Measurements from ENCODE around the gene LAMA5.

LAMA5 gene

DNA sequence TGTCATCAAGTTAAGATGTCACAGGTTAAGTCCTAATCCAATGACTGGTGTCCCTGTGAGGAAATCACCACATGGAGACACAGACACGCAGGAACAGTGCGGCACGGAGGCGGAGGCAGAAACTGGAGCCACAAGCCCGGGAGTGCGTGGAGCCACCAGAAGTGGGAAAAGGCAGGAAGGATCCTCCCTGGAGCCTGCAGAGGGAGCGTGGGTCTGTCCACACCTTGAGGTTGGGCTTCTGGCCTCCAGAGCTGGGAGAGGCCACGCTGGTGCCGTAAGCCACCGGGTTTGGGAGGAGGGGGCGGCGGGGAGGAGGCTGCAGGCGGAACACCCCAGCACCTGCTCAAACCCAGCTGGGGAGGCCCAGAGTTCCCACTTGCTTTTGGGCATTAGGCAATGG, 36.2 kb upstream of the LAMA5 start:
- no peak for DNase-seq

DNA sequence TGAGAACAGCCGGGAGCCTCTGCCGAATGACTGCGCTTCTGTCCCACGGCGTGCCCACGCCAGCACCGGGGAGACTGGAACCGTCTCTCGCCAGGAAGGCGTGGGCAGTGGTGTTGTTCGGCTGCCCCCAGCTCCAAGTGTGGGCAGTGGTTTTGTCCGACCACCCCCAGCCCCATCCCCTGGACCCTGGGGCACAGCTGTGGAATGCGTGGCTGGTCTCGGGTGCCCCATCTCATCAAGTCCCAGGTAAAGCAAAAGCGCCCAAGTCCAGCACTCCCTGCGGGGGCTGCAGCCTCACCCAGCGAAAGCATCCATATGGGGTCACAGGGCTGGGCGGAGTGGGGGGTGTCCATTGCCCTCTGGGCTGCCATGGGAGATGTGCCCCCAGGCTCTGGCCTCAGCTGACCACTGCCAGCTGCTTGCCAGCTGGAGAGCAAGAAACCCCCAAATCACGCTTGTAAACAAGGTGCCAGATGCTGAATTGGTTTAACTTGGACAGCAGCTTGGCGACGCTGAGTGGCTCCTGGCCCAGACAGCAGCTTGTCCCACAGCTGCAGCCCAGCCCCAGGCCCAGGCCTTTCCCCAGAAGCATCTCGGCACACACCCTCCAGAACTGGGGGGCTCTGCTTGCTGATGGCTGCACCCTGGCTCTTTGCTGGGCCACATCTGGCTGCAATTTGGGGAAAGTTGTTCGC, 35.5 kb upstream of the LAMA5 start:
- no peak for DNase-seq

DNA sequence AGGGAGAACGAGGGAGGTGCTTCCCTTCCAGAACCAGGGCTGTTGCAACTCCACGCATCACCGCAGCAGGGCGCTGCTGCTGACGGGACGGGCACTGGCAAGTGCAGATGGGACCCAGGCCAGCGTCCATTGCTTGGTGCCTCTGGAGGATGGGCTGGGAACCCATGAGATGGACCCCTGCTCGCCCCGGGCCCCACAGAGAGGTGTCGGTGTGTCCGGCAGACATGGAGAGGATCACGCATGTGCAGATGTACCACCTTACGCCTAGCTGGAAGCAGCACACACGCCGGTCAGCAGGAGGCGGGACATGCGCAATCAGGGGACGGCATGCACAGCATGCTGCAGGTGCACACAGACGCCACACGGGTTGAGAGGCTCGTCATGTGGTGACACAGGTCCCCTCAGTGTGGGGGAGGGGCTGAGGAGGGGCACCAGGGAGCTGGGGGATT, 34.2 kb upstream of the LAMA5 start:
- DNase-seq, result no peak

DNA sequence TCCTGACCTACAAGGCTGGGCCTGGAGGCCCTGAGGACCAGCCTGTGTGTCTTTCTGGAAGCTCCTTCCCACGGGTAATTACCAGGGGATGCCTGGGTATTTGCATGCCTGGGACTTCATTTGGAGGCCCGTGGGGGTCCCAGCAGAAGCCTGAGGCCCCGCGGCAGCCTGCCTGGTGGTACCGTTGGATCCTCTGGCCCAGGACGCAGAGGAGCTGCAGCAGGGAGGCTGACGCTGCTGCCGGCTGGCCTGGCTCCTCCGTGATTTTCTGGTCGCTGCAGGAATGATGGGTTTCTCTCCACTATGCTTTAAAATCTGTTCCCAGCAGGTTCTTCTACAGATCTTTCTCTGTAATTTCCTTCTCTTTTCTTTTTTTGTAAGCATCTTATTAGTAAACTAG, 33.4 kb upstream of the LAMA5 start:
- no peak for DNase-seq

DNA sequence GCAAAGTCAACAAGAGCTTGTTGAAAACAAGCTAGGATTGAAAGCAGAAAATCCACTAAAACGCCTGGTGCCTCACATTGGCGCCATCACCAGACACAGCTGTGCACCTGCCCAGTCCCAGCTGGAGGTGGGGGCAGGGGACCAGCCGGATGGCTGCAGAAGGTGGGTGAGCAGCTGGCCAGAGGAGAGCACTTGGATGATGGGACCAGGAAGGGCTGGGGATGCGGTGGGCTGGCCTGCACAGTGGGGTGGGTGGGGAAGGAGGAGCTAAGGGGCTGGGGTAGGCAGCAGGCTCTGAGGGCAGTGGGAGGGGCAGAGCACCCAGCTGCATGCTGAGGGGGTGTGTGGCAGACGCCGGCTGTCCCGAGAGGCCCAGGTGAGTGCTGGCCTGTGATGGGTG, 32.9 kb upstream of the LAMA5 start:
- DNase-seq, result peak; percentile 56

DNA sequence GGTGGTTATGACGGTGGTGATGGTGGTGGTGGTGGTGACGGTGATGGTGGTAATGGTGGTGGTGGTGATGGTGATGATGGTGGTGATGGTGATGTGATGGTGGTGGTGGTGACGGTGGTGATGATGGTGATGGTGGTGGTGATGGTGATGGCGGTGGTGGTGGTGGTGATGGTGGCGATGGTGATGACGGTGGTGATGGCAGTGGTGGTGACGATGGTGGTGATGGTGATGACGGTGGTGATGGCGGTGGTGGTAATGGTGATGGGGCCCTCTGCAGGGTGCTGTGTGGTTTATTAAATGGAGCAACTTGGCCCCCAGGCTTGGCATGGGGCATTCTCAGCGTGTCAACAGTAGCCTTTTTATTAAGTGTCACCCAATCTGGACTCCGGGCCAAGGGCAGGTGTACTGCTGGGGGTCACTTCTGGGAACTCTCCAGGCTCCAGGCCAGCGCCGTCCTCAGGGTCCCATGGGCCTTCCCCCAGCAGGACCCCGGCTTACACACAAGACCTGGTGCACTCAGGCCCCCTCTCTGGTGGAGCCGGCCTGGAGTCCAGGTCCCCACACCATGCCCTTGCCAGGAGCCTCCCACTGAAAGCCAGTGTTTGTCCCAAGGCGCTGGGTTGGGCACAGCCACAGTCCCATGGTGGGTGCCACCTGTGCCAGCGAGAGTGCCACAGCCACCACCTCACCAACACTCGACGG, 31.2 kb upstream of the LAMA5 start:
- no peak for DNase-seq

DNA sequence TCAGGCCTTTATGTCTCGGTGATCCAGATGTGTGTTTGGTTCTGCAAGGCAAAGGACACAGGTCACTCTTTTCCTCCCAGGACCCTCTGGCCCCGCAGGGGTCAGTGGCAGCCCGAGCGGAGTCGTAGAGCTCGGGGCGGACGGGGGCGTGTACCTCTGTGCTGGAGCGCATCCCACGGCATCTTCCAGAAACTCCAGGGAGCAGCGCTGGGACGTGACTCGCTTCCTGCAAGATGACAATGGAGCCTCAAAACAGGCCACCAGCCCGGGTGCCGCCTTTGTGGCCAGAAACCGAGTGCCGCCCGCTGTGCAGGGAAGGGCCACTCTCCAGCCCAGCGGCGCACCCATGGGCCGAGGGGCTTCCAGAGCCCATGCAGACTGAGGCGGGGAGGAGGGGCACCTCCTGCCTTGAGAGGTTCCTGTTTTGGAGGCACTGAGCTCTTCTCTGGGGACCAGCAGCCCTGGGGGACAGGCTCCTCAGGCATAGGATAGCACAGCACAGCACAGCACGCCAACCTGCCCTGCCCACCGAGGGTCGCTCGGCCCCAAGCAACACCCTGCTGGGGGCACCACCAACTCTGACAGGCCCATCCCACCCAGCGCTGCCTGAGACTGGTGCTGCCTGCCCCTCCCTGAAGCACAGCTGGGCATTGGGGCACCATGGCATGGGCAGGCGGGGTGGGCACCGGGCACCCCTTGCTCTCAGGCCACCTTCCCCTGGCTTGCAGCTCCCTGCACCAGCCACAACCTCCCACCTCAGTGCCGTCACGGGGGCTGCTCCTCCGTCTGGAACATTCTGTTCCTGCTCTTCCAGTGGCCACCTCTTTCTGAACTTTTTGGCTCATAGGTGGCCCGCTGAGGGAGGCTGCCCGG, 29.5 kb upstream of the LAMA5 start:
- DNase-seq, result no peak

DNA sequence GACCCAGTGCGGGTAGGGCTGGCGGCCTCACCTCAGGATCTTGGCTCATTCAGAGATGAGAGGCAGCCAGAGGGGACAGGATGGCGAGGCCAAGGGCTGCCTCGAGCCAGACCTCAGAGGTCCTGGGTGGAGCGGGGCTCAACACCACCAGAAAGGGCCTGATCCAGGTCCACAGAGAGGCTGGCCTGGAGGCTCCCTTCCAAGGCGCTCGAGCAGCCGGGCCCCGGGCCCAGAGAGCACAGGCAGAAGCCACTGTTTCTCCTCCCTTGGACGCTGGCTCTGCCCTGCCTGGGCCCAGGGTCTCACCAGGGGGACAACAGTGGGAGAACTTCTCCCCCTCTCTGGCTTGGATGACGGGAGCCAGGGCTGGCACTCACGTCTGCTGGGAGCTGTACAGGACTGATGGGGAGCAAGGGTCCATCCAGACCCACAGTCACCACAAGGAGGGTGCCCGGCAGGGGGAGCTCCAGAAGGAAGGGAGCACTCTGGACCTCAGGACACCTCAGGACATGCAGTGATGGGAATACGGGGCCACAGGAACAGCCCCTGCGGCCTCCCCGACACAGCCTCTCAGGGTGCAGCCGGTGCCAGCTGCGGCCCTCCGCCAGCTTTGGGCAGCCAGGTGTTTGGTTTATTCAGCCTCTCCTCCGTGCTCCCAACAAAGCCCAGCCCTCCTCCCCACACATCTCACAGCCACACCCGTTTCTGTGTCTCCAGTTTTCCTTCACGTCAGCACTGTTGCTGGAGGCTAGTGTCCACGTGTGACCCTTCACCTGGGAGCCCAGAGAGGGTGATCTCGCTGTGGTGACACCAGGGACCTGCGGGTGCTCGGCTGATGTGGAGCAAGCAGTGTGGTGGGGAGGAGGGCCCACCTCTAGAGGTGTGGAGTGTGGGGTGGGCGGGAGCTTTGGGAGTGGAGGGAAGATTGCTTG, 28.5 kb upstream of the LAMA5 start:
- DNase-seq, result no peak

DNA sequence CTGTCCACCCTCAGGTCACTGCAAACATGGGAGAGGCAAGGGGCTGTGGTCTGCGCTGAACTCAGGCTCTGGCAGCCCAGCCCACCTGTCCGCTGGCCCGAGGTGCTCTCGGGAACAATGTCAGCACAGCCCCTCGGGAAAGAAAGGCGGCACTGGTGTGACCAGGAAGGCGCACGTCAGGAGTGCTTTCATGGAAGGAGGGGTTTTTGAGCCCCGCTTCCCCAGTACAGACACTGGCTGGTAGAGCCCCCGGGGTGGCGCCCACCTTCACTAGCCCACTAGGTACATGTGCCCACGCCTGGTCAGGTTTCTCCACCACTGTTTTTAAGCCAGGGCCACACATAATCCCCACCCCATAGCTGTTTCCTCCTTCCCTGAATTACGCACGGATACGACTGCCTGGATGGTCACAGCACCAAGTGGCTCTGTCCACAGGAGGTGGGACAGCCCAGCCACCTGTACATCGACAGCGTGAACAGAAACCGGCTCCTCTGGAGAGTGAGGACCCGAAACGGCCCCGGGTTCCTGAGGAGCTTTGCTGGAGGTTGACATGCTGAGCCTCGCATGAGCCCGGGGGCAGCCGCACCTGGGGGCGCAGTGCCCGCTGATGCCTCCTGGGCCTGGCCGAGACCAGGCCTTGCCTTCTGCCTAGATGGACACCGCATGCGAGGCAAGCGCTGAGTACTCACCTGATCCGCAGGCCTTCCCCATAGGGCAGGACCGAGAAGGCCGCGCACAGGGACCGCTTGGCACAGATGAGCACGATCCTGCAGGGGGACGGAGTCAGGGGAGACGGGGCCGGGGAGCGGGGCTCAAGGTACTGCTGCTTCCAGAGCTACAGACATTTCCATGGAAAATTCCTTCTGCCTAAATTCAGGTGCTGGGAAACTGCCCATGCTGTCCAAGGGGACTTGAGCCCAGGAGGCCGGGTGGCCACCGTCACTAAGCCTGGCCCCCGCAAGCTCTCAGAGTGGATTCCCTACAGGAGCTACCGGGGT, 27.4 kb upstream of the LAMA5 start:
- no peak for DNase-seq

DNA sequence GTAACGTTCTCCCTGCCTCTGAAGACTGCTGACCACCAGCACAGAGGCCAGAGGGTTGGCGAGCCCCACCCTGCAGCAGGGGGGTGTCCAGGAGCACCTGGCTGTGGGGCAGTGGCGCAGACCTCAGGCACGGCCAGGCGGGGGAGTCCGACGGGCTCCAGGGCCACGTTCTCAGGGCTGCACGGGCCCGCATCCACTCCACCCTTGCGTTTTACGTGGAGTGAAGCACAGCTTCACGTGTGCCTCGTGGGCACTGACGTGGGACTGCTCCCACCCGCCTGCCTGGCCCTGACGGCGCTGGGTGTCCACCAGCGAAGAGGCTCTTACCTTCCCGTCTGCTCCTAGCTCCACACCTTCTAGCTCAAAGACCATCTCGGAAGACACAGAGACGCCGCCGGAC, 26.7 kb upstream of the LAMA5 start:
- no peak for DNase-seq

DNA sequence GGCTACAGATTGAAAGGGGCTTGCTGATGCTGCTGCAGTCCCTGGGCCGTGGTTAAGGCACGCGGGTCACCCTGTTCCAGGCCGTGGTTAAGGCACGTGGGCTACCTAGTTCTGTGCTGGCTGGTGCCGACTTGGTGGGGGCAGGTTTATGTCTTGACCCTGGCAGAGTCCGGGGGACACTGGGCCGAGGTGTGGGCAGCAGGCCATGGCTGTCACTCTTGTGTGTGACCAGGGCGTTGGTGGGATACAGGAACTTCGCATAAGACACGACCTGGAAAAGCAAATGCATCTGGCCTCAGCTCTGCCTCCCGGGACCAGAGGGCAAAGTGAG, 26.2 kb upstream of the LAMA5 start:
- DNase-seq, result no peak

DNA sequence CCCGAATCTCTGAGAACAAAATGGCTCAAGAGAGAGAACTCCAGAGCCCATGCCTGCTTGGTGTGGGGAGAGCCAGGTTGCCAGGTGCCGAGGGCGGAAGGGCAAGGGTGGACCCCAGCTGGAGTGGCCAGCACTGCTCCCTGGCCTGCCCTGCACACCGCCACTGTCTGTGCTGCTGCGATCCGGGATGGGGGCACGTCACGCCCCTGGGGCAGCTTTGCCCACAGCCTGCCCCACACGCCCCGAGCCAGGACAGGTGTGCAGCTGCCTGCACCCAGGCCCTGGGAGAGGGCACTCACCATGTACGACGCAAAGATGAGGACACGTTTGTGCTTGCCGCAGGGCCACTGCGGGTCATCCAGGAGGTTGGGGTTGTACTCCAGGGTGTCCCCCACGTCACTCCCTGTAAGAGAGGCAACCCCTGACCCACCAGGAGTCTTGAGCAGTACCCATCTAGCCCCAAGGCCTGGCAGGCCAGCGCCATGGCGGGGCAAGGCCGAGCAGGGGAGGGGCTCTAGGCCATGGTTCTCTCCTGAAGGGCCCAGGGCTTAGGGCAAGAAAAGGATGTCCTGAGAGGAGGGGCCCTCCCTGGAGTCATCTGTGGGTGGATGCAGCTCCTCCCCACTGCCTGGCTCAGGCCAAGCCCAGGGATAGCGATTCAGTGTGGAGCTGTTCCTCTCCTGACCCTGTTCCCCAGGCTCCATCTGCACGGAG, 25.7 kb upstream of the LAMA5 start:
- no peak for DNase-seq

DNA sequence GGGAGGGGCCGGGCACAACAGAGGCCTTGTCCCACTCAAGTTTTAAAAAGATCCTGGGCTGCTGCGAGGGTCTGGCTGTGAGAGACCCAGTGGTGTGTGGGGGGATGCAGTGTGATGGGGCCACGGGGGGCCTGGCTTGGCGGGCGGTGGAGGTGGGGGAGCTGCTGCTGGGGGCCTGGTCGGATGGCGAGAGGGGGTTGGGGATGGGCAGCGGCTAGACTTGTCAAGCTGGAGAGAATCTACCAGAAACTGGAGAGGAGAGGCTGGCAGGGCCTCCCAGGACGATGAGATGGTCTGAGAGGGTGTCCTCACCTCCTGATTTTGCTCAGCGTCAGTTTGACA, 24.9 kb upstream of the LAMA5 start:
- no peak for DNase-seq

DNA sequence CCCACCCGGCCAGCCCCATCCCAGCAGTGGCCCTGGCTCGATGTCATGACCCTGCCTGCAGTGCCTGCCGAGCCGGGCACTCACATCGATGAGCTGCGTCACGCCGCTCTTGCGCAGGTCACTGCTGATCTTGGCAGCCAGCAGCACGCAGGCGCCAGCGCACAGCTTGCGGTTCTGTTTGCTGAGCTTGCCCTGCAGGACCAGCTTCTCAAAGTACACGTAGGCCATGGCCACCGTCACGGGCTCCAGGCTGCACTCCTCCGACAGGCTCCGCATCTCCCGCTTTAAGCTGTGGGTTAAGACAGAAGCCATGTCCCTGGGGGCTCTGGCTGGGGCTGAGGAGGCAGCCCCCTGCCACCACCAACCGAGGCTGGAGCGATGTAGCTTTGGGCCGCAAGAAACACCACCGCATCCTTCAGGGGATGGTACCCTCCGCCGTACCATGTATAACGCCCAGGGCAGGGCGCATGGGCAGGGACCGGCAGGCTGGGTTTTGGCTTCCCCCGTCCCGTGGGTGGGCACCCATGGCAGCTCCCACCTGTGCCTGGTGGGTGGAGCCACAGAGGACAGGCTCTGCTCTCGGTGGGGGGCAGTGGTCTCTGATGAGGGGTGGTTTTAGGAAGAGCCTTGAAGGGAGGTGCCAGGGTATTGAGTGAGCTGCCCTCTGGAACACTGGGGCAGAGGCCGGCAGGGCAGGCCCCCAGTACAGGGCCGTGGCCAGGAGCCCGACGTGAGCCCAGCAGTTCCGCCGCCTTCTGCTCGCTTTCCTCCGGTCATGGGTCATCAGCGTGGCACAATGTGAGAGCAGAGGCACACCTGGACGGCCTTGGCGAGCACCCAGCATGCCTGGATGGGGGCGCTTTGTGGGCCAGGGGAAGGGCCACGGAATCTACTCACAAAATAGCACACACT, 24.3 kb upstream of the LAMA5 start:
- DNase-seq, result no peak

DNA sequence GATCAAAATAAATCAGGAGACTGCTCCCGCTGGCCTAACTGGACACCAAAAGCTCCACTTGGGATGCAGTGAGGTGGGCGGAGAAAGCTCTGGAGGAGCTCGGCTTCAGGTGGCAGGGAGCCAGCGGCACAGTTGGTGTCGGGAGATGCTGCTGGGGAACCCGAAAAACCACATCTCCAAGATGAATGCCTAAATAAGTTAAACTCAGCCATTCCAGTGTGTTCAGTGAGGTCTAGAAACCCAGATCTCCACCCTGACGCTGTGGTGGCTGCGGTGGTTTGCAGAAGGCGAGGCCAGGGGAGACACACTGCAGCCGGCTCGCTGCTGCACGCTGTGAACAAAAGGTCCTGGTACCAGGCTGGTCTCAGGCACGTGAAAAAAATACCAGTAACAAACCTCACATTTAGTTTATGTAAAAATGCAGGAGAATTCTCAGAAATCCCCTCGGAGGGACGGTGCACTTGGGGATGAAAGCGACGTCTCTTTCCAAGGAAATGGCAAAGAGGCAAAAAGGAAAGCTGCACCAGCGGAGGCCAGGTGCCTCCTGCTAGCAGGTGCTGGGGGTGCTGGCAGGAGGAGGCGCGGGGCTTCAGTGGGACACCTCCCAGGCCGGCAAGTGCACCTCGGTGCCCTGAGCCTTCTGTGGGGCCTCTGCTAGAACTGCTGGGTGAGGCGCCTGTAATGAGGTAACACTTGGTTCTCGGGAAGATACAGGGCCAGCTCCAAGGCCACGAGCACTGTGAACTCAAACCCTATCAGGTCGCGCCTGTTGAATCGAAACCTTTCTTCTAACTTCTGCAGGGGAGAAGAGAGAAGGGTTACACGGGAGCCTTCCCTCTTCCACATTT, 23.4 kb upstream of the LAMA5 start:
- DNase-seq, result no peak

DNA sequence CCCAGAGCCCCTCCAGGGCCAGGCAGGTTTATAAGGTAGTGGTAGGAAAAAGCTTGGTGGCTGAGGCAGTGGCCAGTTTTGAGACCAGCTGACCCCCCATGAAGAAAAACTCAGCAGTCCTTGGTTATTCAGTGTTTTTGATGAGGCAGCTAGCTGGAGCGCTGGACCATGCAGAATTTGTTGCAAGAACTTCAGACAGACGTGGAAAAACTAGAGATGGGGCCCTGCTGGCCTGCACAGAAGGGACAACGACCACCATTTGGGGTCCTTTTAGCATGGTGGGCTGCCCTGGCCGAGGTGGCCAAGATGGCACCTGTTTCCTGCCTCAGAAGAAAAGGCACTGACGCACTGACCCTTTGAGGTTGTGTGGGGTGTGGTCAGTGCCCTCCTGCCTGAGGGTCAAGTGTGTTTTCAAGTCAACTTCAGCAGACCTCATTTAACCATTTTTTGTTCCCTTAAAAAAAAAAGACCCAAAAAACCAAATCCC, 22.5 kb upstream of the LAMA5 start:
- DNase-seq, result no peak

DNA sequence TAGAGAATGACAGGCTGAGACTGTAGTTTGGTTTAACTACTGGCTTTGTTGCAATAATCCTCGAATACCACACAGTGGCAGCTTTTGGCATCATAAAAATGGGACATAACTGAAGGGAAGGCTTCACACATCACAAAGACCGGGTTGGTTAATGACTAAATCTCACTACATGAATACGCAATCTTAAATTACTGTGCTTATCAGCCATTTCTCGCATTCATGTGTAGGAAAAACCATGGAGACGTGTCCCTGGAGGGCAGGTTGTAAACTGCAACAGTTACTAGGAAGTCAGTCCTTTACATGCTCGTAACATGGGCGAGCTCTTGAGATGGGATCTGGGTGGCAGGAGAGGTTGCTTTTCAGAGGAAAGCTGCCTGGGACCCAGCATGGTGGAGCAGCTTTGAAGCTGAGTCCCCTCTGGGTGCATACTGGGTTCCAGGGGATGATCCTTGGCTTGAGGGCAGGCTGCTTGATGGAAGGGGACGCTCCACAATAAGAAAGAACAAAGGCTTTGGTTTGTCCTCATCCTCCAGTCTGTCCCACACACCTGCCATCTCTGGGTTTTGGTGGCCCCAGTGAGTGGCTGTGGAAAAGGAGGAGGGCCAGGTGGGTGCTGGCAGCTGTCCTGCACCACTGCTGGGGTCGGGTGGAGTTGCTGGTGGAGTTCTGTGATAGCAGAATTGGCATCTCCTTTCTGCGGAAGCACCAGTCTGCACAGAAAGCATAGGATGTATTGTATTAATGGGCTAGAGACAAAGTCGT, 21.9 kb upstream of the LAMA5 start:
- DNase-seq, result no peak
